GM12873 (cell line): ENCODE results near the gene ATP5IF1.

Experiments
- TF ChIP-seq, protein P1 (sequence below): IDR thresholded peaks from 2 replicates; pipeline ENCODE4 v1.5.1; 2012; ENCODE audit warnings: low read depth, mild to moderate bottlenecking, moderate library complexity, low read length, control low read depth; ENCODE audit not compliant: insufficient read depth; ENCODE audit errors: missing control alignments

Gene ATP5IF1

DNA sequence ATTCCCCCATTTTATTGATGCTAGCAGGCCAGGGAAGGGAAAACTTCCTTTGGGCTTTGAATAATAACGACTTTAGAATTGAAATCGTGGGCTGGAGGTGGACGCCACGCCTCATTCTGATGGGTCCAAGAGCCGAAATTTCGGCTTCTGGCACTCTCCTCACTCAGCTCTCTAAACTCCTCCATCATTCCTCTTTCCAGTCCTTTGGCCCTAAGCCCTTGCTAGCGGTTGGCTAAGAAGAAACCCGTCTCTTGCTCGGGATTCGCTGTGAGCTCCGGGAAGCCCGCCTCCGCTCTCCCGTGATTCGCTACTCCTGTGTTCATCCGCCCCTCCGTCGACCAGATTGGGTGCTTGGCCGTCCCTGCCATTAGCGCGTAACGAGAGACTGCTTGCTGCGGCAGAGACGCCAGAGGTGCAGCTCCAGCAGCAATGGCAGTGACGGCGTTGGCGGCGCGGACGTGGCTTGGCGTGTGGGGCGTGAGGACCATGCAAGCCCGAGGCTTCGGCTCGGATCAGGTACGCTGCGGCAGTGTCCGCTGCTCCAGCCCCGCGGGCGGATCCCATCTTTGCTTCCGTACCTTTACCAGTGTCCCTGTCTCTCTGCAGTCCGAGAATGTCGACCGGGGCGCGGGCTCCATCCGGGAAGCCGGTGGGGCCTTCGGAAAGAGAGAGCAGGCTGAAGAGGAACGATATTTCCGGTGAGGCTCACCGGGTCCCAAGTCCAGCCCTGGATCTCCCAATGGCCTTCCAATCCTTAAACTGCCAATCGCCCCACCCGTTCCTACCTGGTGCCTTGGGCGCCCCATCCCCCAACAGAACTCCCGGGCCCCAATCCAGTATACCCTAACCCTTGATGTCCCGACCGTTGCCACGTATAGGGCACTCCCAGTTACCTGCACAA lies at the start of gene ATP5IF1:
TSS of gene ATP5IF1 (plus strand) at position 370 of the 901 bp plus-strand sequence. CDS start at position 430, 60 bp downstream.
- TF ChIP-seq, protein P1, sequence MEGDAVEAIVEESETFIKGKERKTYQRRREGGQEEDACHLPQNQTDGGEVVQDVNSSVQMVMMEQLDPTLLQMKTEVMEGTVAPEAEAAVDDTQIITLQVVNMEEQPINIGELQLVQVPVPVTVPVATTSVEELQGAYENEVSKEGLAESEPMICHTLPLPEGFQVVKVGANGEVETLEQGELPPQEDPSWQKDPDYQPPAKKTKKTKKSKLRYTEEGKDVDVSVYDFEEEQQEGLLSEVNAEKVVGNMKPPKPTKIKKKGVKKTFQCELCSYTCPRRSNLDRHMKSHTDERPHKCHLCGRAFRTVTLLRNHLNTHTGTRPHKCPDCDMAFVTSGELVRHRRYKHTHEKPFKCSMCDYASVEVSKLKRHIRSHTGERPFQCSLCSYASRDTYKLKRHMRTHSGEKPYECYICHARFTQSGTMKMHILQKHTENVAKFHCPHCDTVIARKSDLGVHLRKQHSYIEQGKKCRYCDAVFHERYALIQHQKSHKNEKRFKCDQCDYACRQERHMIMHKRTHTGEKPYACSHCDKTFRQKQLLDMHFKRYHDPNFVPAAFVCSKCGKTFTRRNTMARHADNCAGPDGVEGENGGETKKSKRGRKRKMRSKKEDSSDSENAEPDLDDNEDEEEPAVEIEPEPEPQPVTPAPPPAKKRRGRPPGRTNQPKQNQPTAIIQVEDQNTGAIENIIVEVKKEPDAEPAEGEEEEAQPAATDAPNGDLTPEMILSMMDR: no peak

DNA sequence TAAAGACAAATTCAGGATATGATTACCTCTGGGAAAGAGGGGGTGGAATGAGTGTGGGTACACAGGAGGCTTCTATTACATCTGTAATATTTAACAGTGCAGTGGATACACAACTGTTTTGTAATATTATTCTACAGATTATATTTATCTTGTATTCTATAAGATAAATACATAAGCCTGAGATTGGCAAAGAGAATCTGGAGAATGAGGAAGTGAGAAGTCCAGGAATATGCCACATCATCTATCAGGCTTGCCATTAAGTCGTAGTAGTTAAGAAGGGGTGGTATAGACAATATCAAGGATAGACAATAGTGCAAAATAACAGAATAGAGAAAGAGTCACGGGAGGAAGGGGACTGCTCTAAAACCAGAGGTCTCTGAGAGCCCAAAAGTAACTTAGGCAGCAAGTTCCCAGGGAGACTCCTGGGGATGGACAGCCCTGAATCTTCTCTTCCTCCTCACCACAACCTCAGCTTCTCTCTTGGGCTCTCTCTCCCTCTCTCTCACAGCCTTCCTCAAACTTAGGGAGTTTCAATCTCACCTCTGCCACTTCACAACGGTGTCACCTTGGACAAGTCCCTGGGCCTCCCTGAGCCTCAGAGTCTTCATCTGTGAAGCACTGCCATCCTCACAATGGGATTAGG lies 45.5 kb upstream of the ATP5IF1 start:
- TF ChIP-seq, protein P1: no peak

DNA sequence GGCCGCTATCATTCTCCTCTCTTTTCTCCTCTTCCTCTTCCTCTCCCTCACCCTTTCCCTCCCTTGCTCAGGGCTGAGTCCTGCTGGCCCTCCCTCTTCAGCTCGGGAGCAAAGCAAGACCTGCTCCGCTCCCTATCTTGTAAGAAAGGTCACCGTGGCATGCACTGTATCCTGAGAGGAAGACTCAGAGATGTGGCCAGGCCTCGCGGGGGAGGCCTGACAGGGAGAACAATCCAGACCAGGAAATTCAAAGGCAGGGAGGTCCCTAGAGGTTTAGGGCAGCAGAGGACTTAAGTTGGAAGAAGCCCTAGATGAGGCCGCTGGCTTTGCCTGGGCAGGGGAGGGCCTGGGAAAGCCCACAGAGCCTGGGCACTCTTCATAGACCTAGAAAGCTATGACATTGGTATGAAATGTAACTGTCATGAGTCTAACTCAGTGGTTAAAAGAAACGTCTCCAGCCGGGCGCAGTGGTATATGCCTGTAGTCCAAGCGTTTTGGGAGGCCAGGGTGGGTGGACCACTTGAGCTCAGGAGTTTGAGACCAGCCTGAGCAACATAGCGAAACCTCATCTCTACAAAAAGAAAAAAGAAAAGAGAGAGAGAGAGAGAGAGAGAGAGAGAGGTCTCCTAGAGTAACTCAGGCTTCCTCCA lies 44.8 kb upstream of the ATP5IF1 start:
- TF ChIP-seq, protein P1: no peak

DNA sequence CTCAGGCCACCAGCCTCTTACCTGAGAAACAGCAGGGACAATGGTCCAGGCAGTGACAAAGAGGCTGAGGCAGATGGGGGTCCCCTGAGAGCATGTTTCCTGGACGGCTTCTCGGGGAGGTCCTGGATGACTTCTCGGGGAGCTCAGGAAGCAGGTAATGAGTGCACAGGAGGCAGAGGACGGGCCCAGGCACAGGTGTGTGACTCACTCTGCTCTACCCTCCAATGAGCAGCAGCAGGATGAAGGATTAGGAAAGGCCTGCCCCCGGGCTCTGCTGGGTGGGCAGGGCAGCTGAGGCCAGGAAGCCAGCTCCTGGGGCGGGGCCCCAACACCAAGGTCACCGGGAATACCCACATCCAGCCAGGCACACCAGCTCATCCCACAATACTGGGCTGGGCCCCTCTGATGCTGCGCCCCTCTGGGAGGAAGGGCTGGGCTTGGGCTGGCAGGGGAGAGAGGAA lies 42.2 kb upstream of the ATP5IF1 start:
- TF ChIP-seq, protein P1: no peak

DNA sequence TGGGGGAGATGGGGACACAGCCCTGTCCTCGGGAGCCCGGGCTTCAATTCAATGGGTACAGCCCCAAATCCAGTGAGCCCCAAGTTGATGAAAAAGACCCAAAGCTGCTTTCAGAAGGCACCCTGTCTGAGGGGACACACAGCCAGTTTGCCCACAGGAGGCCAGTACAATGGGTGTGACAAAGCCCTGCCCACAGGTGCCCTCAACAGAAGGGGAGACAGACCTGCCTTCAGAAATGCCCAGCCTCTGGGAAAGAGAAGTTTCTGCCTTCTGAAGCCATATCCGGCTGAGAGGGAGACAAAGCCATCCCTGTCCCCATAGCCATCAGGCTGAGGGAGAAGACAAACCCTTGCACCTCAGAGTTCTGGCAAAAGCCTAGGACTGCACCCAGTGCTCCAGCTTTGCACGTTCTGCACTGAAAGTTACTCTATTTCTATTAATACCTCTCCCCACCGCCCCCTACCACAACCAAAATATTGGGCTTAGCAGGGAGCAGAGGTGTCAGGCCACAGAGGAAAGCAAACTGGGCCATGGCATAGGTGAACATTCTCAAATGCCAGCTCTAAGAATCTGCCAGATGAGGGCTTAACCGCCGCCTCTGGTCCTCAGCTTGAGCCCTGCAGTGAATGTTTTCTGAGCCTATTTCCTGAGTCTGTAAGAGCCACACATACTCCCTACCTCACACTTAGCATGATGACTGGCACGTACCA lies 41.4 kb upstream of the ATP5IF1 start:
- TF ChIP-seq, protein P1: no peak

DNA sequence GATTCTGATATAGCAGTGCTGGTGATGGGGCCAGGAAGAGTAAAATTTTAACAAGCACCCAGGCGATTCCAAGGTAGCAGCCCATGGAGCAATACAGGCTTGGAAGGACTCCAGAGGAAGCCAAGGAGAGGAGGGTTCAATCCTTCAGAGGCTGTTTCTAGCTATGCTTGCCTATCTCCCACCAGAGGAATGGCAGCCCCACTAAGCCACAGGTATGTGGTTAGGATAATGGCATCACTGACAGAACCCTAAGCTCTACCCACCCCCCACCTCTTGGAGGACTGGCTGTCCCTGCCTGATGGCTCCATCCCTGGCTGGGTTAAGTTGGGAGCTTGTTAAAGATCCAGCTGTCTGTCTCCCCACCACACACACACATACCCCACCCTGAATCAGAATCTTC lies 40.1 kb upstream of the ATP5IF1 start:
- TF ChIP-seq, protein P1: no peak
